Brain microvascular endothelial cell (primary cell): ENCODE measurements around the gene TXNDC5.

Source experiments
- DNase-seq: peaks from one replicate; pipeline ENCODE4 v3.0.0-alpha.2; 2020
- H3K27ac ChIP-seq: fragments of 250-450 bp; sonication (Bioruptor Pico); 2 replicates; pipeline ENCODE4 v1.5.1; 2020; ENCODE audit warnings: mild to moderate bottlenecking, moderate library complexity
- H3K27me3 ChIP-seq: fragments of 250-450 bp; sonication (Bioruptor Pico); replicated peaks from 2 replicates; pipeline ENCODE4 v1.5.1; 2020; ENCODE audit warnings: mild to moderate bottlenecking
- H3K36me3 ChIP-seq: fragments of 250-450 bp; sonication (Bioruptor Pico); replicated peaks from 2 replicates; pipeline ENCODE4 v1.5.1; 2020; ENCODE audit warnings: mild to moderate bottlenecking
- H3K4me3 ChIP-seq: 2 replicates; pipeline ENCODE4 v1.5.1; 2011; ENCODE audit warnings: low read depth, mild to moderate bottlenecking, control low read depth, low read length, moderate library complexity
- CTCF ChIP-seq: IDR thresholded peaks from 2 replicates; pipeline ENCODE4 v1.5.1; 2011; ENCODE audit warnings: low read depth, mild to moderate bottlenecking, moderate library complexity, low read length, control low read depth, inconsistent platforms; ENCODE audit errors: missing control alignments
- in situ Hi-C: cut with HindIII; loops from 2 replicates; pipeline ENCODE4 v1.10.0; 2017; ENCODE audit warnings: low sequenced_read_pairs, low pct_ligation_motif_present

The TXNDC5 gene

GRCh38 chr6:7920425-7920824, 9.8 kb upstream of the TXNDC5 start:
- H3K27ac ChIP-seq, result no peak overlapping the region
- H3K36me3 ChIP-seq, result no peaks in the 10 kb centered on the region
- no peak overlapping the region for H3K4me3 ChIP-seq
- TF ChIP-seq CTCF, result no peak
- DNase-seq, result no peak
- in situ Hi-C loops, result no loop called here
- H3K27me3 ChIP-seq, result no peaks in the 10 kb centered on the region

GRCh38 chr6:7919871-7920270, 9.3 kb upstream of the TXNDC5 start:
- Histone ChIP-seq H3K27me3 (no peaks in the 10 kb centered on the region), H3K36me3 (no peaks in the 10 kb centered on the region), H3K4me3 (no peak overlapping the region), H3K27ac (no peak overlapping the region)
- no peak for TF ChIP-seq CTCF
- no peak for DNase-seq
- in situ Hi-C loops, result no loop called here

- H3K27me3 ChIP-seq, result no peaks in the 10 kb centered on the region
- TF ChIP-seq CTCF, result no peak
- in situ Hi-C loops, result no loop called here
- no peaks in the 10 kb centered on the region for H3K36me3 ChIP-seq
- no peak overlapping the region for H3K27ac ChIP-seq
- H3K4me3 ChIP-seq, result no peak overlapping the region
- DNase-seq, result no peak
Observed at GRCh38 chr6:7918403-7918802, 7.8 kb upstream of the TXNDC5 start.

GRCh38 chr6:7917729-7918128, 7.1 kb upstream of the TXNDC5 start:
- no peak overlapping the region for H3K4me3 ChIP-seq
- H3K27ac ChIP-seq, result no peak overlapping the region
- no peak for DNase-seq
- no peaks in the 10 kb centered on the region for H3K36me3 ChIP-seq
- in situ Hi-C loops, result no loop called here
- no peaks in the 10 kb centered on the region for H3K27me3 ChIP-seq
- TF ChIP-seq CTCF, result no peak

- Histone ChIP-seq H3K27ac (no peak overlapping the region), H3K27me3 (no peaks in the 10 kb centered on the region), H3K4me3 (no peak overlapping the region), H3K36me3 (no peaks in the 10 kb centered on the region)
- in situ Hi-C loops, result no loop called here
- no peak for TF ChIP-seq CTCF
- DNase-seq, result no peak
Observed at GRCh38 chr6:7916959-7917358, 6.4 kb upstream of the TXNDC5 start.

GRCh38 chr6:7914991-7915789, 4.6 kb upstream of the TXNDC5 start:
- Histone ChIP-seq H3K27ac (peak overlapping the region; percentile 37), H3K36me3 (no peaks in the 10 kb centered on the region), H3K27me3 (no peaks in the 10 kb centered on the region), H3K4me3 (no peak overlapping the region)
- DNase-seq, result peak; percentile 89
- in situ Hi-C loops, result no loop called here
- TF ChIP-seq CTCF, result no peak
